ENCODE results near the gene RENBP. TPM values are rescaled to one million over a fixed set of nuclear protein-coding genes. Genes with fewer than 3 reads are reported as not detected.

Gene RENBP
- 4.8 TPM for polyA plus RNA-seq (2013, experiment 1 of 2)
- 4.7 TPM for polyA plus RNA-seq (2013, experiment 2 of 2)

DNA sequence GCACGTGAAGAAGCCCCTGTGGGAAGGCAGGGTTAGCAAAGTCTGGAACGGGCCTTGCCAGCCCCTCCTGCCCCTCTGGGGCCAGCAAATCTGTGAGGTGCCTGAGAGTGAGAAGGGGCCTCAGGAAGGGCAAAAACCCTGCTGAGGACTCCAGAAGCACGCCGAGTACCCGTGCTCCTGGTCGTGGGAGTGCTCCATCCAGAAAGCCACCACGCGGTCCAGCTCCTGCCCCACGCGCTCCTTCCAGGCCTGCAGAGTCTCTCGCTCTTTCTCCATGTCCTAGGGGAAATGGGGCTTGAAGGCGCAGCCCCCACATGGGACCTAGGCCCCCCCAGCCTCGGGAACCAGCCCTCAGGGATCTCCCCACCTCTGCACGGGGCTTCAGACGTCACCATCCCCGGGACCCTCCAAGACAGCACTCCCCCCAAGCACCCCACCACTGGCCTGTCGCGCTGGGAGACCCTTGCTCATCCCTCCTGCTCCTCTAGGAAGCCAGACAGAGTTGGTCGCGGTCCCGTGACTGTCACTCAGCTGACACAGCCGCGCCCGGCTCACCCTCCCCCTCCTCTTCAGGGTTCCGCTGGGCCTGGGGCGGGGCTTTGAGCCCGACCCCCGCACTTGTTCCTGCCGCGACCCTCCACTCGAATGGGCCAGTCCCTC lies at the start of gene RENBP:
Gene RENBP (minus strand): TSS at position 504 of the 660 bp plus-strand sequence. CDS start 33 bp downstream, at position 471.
- no peaks in the 10 kb centered on the region for H3K79me1 ChIP-seq (ENCODE audit: low read depth, low read length)
- peaks cover 9 to 24% of the 10 kb centered on the region in 2 donors for H3K4me1 ChIP-seq (ENCODE audit: control insufficient read depth in 2 of 2, insufficient read depth in 1 of 2, low read depth in 1 of 2, low read length in 2 of 2)
- no peak within 1 kb of the TSS for H2BK120ac ChIP-seq (ENCODE audit: low read depth, low read length)
- no peak within 1 kb of the TSS for H3K23ac ChIP-seq (ENCODE audit: low read depth, low read length, poor library complexity)
- no peak within 1 kb of the TSS for H4K91ac ChIP-seq (ENCODE audit: low read depth, low read length, poor library complexity)
- H3K27ac ChIP-seq (replicated peaks; ENCODE audit: low read length) = no peak within 1 kb of the TSS
- H3K9ac ChIP-seq (ENCODE audit: low read depth, low read length, poor library complexity) = no peak within 1 kb of the TSS
- peaks cover 0 to 17% of the 10 kb centered on the region in 2 donors for H3K36me3 ChIP-seq (replicated peaks in 1 of 2; ENCODE audit: control insufficient read depth in 2 of 2, insufficient read depth in 2 of 2, low read length in 2 of 2)
- peak within 1 kb of the TSS; percentile 14 for H3K4me2 ChIP-seq (ENCODE audit: insufficient read depth, low read length, poor library complexity, severe bottlenecking)
- H3K9me3 ChIP-seq (replicated peaks in 1 of 2; ENCODE audit: control insufficient read depth in 2 of 2, insufficient read depth in 1 of 2, low read depth in 1 of 2, low read length in 2 of 2) = no peaks in the 10 kb centered on the region
- H3K4ac ChIP-seq (ENCODE audit: low read length) = no peak within 1 kb of the TSS
- H2BK15ac ChIP-seq (ENCODE audit: low read length) = peak within 1 kb of the TSS; percentile 49
- H3K18ac ChIP-seq (ENCODE audit: low read length) = peak within 1 kb of the TSS; percentile 57
- peak within 1 kb of the TSS; percentile 75 for H2AFZ ChIP-seq (ENCODE audit: low read length)
- no peak within 1 kb of the TSS for H4K8ac ChIP-seq (ENCODE audit: low read depth, low read length)
- peak within 1 kb of the TSS; percentile 8 for H3K14ac ChIP-seq (ENCODE audit: low read length)
- H3K27me3 ChIP-seq (ENCODE audit: control insufficient read depth in 3 of 3, insufficient read depth in 3 of 3, low read depth in 1 of 3, low read length in 3 of 3) = peaks cover 0 to 13% (median 0%) of the 10 kb centered on the region in 3 experiments
- no CpG with 5 or more reads among the region's 31 CpGs for WGBS, 2 donors (ENCODE audit: extremely low coverage in 2 of 2, insufficient read length in 2 of 2, insufficient replicate concordance in 1 of 2)
- H3K4me3 ChIP-seq (ENCODE audit: low read length in 2 of 2) = peak within 1 kb of the TSS; percentile 27 to 51
- H2BK12ac ChIP-seq (ENCODE audit: low read length) = peak within 1 kb of the TSS; percentile 84
- peak within 1 kb of the TSS; percentile 90 for H2AK5ac ChIP-seq (ENCODE audit: low read depth, low read length)
- DNase-seq (ENCODE audit: low spot score) = no peak
- H2BK5ac ChIP-seq (ENCODE audit: low read length) = no peak within 1 kb of the TSS

DNA sequence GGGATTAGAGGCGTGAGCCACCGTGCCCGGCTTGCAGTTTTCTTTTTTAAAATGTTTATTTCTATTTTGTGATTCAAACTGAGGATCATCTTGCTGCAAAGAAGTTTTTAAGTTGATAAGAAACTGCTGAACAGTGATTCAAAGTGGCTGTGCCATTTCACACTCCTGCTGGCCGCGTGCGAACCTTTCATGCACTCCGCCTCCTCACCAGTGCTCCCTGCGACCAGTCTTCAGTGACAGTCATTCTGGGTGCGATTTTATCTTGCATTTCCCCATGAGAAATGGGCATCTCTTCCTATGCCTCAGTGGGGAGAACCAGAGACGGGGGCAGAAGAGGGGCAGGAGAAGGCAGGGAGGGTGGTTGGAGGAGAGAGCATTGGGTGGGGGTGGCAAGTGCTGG lies 49.5 kb upstream of the RENBP start:
- Histone ChIP-seq H3K4me2 (ENCODE audit: insufficient read depth, low read length, poor library complexity, severe bottlenecking) (no peak overlapping the region), H2AK5ac (ENCODE audit: low read depth, low read length) (no peak overlapping the region), H3K14ac (ENCODE audit: low read length) (no peak overlapping the region), H3K4ac (ENCODE audit: low read length) (no peak overlapping the region), H3K27me3 (ENCODE audit: control insufficient read depth in 3 of 3, insufficient read depth in 3 of 3, low read depth in 1 of 3, low read length in 3 of 3) (peaks cover 0 to 26% (median 0%) of the 10 kb centered on the region in 3 experiments), H2BK12ac (ENCODE audit: low read length) (no peak overlapping the region), H3K4me1 (ENCODE audit: control insufficient read depth in 2 of 2, insufficient read depth in 1 of 2, low read depth in 1 of 2, low read length in 2 of 2) (no peaks in the 10 kb centered on the region), H3K9me3 (replicated peaks in 1 of 2; ENCODE audit: control insufficient read depth in 2 of 2, insufficient read depth in 1 of 2, low read depth in 1 of 2, low read length in 2 of 2) (peaks cover 0 to 3% of the 10 kb centered on the region in 2 donors), H4K8ac (ENCODE audit: low read depth, low read length) (no peak overlapping the region), H3K9ac (ENCODE audit: low read depth, low read length, poor library complexity) (no peak overlapping the region), H2BK5ac (ENCODE audit: low read length) (no peak overlapping the region), H3K23ac (ENCODE audit: low read depth, low read length, poor library complexity) (no peak overlapping the region), H3K4me3 (ENCODE audit: low read length in 2 of 2) (no peak overlapping the region), H3K27ac (replicated peaks; ENCODE audit: low read length) (no peak overlapping the region), H3K18ac (ENCODE audit: low read length) (no peak overlapping the region), H3K79me1 (ENCODE audit: low read depth, low read length) (no peaks in the 10 kb centered on the region), H3K36me3 (replicated peaks in 1 of 2; ENCODE audit: control insufficient read depth in 2 of 2, insufficient read depth in 2 of 2, low read length in 2 of 2) (no peaks in the 10 kb centered on the region), H2BK15ac (ENCODE audit: low read length) (no peak overlapping the region), H2BK120ac (ENCODE audit: low read depth, low read length) (no peak overlapping the region), H2AFZ (ENCODE audit: low read length) (no peak overlapping the region), H4K91ac (ENCODE audit: low read depth, low read length, poor library complexity) (no peak overlapping the region)
- no CpG with 5 or more reads among the region's 10 CpGs for WGBS, 2 donors (ENCODE audit: extremely low coverage in 2 of 2, insufficient read length in 2 of 2, insufficient replicate concordance in 1 of 2)
- DNase-seq (ENCODE audit: low spot score) = no peak

DNA sequence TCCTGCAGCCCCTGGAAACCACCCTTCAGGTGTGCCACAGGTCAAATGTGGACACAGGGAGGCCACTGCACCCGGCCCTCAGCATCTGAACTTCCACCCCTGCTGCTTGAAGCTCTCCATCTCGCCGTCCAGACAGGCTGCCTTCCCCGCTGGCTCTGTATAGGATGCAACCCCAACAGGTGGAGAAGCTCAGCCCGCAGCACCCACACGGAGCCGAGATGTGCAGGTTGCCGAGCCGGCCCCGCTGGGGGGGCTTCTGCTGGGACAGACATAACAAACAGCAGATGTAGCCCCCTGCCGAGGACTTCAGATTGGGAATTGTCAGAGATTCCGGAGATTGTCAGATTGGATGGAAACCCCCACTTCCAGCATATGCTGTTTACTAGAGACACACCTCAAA lies 48.6 kb upstream of the RENBP start:
- Histone ChIP-seq H3K36me3 (replicated peaks in 1 of 2; ENCODE audit: control insufficient read depth in 2 of 2, insufficient read depth in 2 of 2, low read length in 2 of 2) (no peaks in the 10 kb centered on the region), H3K14ac (ENCODE audit: low read length) (no peak overlapping the region), H2BK15ac (ENCODE audit: low read length) (no peak overlapping the region), H3K9ac (ENCODE audit: low read depth, low read length, poor library complexity) (no peak overlapping the region), H3K9me3 (replicated peaks in 1 of 2; ENCODE audit: control insufficient read depth in 2 of 2, insufficient read depth in 1 of 2, low read depth in 1 of 2, low read length in 2 of 2) (peaks cover 0 to 3% of the 10 kb centered on the region in 2 donors), H3K4me1 (ENCODE audit: control insufficient read depth in 2 of 2, insufficient read depth in 1 of 2, low read depth in 1 of 2, low read length in 2 of 2) (no peaks in the 10 kb centered on the region), H2BK12ac (ENCODE audit: low read length) (no peak overlapping the region), H3K79me1 (ENCODE audit: low read depth, low read length) (no peaks in the 10 kb centered on the region), H2AFZ (ENCODE audit: low read length) (no peak overlapping the region), H3K4me2 (ENCODE audit: insufficient read depth, low read length, poor library complexity, severe bottlenecking) (no peak overlapping the region), H3K27me3 (ENCODE audit: control insufficient read depth in 3 of 3, insufficient read depth in 3 of 3, low read depth in 1 of 3, low read length in 3 of 3) (peaks cover 0 to 23% (median 0%) of the 10 kb centered on the region in 3 experiments), H3K4me3 (ENCODE audit: low read length in 2 of 2) (no peak overlapping the region), H4K91ac (ENCODE audit: low read depth, low read length, poor library complexity) (no peak overlapping the region), H3K27ac (replicated peaks; ENCODE audit: low read length) (no peak overlapping the region), H2AK5ac (ENCODE audit: low read depth, low read length) (no peak overlapping the region), H3K4ac (ENCODE audit: low read length) (no peak overlapping the region), H3K23ac (ENCODE audit: low read depth, low read length, poor library complexity) (no peak overlapping the region), H4K8ac (ENCODE audit: low read depth, low read length) (no peak overlapping the region), H2BK120ac (ENCODE audit: low read depth, low read length) (no peak overlapping the region), H3K18ac (ENCODE audit: low read length) (no peak overlapping the region), H2BK5ac (ENCODE audit: low read length) (no peak overlapping the region)
- DNase-seq (ENCODE audit: low spot score) = no peak
- no CpG with 5 or more reads among the region's 12 CpGs for WGBS, 2 donors (ENCODE audit: extremely low coverage in 2 of 2, insufficient read length in 2 of 2, insufficient replicate concordance in 1 of 2)

DNA sequence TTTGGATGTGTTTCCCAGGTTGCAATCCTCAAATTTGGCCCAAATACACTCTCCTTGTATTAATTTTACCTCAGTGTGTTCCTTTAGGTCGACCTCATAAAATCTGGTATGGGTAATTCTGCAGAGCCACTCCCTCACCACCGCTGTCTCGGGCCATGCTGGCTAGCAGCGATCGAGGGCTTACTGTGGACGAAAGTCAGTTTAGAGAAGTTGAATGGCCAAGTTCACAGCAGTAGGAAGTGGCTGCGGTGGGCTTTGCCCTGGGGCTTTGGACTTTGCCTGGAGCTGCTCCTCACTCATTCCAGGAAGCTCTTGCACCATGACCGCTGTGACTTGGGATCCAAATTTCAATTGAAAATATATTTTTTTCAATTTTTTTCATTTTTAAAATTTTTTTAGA lies 47.7 kb upstream of the RENBP start:
- Histone ChIP-seq H2AK5ac (ENCODE audit: low read depth, low read length) (no peak overlapping the region), H2AFZ (ENCODE audit: low read length) (no peak overlapping the region), H3K27ac (replicated peaks; ENCODE audit: low read length) (no peak overlapping the region), H3K14ac (ENCODE audit: low read length) (no peak overlapping the region), H3K9me3 (replicated peaks in 1 of 2; ENCODE audit: control insufficient read depth in 2 of 2, insufficient read depth in 1 of 2, low read depth in 1 of 2, low read length in 2 of 2) (peaks cover 0 to 3% of the 10 kb centered on the region in 2 donors), H3K4me1 (ENCODE audit: control insufficient read depth in 2 of 2, insufficient read depth in 1 of 2, low read depth in 1 of 2, low read length in 2 of 2) (no peaks in the 10 kb centered on the region), H2BK12ac (ENCODE audit: low read length) (no peak overlapping the region), H3K4ac (ENCODE audit: low read length) (no peak overlapping the region), H3K4me2 (ENCODE audit: insufficient read depth, low read length, poor library complexity, severe bottlenecking) (no peak overlapping the region), H2BK15ac (ENCODE audit: low read length) (no peak overlapping the region), H4K91ac (ENCODE audit: low read depth, low read length, poor library complexity) (no peak overlapping the region), H2BK5ac (ENCODE audit: low read length) (no peak overlapping the region), H3K79me1 (ENCODE audit: low read depth, low read length) (no peaks in the 10 kb centered on the region), H3K23ac (ENCODE audit: low read depth, low read length, poor library complexity) (no peak overlapping the region), H3K9ac (ENCODE audit: low read depth, low read length, poor library complexity) (no peak overlapping the region), H3K27me3 (ENCODE audit: control insufficient read depth in 3 of 3, insufficient read depth in 3 of 3, low read depth in 1 of 3, low read length in 3 of 3) (peaks cover 0 to 22% (median 0%) of the 10 kb centered on the region in 3 experiments), H3K36me3 (replicated peaks in 1 of 2; ENCODE audit: control insufficient read depth in 2 of 2, insufficient read depth in 2 of 2, low read length in 2 of 2) (no peaks in the 10 kb centered on the region), H2BK120ac (ENCODE audit: low read depth, low read length) (no peak overlapping the region), H3K4me3 (ENCODE audit: low read length in 2 of 2) (no peak overlapping the region), H3K18ac (ENCODE audit: low read length) (no peak overlapping the region), H4K8ac (ENCODE audit: low read depth, low read length) (no peak overlapping the region)
- no peak for DNase-seq (ENCODE audit: low spot score)
- no CpG with 5 or more reads among the region's 8 CpGs for WGBS, 2 donors (ENCODE audit: extremely low coverage in 2 of 2, insufficient read length in 2 of 2, insufficient replicate concordance in 1 of 2)

All from neuronal stem cell (in vitro differentiated cells).